ENCODE data around the gene ZNF576.
"Not testable (repeated sequence)": the region's sequence is repeated elsewhere in the genome, so short reads cannot be mapped to it uniquely, and the experiment has no call there.

ZNF576 gene, protein sequence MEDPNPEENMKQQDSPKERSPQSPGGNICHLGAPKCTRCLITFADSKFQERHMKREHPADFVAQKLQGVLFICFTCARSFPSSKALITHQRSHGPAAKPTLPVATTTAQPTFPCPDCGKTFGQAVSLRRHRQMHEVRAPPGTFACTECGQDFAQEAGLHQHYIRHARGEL

DNA sequence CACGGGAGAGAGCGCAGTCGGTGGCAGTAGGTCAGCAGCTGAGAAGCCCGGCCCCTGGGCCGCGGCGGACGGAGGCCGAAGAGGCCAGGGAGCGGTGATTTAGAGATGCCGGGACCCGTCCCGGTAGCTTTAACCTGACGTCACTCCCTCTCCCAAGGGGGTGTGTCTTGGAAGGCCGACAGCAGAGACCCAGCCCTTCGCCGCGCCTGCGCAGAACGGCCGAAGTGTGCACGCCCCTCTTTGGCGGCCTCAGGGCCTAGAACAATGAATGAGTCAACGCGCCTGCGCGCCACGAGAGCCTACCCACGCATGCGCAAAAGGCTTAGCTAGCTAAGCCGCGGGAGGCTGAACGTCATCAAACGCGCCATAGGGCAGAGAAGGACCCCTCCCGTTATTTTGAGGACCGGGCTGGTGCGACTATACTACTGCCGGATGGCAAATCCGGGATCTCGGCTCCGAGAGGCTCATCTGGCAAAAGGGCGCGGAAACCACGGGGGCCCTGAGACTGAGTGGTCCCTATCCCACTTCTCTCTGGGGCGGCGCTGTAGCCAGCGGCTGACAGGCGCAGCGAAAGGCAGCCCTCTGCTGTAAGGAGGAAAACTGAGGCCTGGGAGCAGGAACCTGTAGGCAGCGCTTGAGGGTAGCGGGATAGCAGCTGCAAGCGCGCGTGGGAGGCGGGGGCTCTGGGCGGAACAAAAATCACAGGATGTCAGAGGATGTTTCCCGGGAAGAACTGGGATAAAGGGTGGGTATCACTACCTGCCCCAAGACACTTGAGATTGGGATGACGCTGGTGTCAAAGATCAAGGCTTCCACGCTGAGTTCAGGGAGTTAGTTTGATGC is at the start of gene ZNF576, which contains the start of gene IRGQ:
Gene ZNF576, plus strand, starts transcription at position 597 of the 843 bp plus-strand sequence. CDS start 514 bp downstream, outside the sequence.
Gene IRGQ, minus strand, starts transcription at position 136 of the 843 bp plus-strand sequence. CDS start 796 bp downstream, outside the sequence.
- DNase-seq, result peak; percentile 100

DNA sequence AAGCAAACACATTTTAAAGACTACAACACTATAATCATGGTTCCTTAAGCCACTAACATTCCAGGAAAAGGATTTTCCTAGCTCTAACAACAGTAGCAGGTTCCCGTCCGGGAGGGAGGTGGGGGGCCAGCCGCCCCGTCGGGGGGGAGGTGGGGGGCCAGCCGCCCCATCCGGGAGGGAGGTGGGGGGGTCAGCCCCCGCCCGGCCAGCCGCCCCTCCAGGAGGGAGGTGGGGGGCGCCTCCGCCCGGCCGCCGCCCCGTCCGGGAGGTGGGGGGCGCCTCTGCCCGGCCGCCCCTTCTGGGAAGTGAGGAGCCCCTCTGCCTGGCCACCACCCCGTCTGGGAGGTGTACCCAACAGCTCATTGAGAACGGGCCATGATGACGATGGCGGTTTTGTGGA is 48.5 kb upstream of the ZNF576 start:
- not testable (repeated sequence) for DNase-seq

DNA sequence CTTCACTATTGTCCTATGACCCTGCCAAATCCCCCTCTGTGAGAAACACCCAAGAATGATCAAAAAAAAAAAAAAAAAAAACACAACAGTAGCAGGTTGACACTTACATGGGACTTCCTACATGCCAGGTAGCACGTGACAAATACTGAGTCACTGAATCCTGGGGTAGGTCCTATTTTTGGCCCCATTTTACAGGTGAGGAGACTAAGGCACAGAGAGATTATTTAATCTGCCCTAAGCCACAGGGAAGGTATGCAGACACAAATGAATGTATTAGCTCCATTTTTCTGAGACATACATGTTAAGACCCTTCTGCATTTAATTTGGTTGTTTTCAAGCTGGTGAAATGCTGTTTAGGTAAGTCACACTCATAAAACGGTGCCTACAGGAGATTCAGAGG is 47.7 kb upstream of the ZNF576 start:
- DNase-seq, result no peak

DNA sequence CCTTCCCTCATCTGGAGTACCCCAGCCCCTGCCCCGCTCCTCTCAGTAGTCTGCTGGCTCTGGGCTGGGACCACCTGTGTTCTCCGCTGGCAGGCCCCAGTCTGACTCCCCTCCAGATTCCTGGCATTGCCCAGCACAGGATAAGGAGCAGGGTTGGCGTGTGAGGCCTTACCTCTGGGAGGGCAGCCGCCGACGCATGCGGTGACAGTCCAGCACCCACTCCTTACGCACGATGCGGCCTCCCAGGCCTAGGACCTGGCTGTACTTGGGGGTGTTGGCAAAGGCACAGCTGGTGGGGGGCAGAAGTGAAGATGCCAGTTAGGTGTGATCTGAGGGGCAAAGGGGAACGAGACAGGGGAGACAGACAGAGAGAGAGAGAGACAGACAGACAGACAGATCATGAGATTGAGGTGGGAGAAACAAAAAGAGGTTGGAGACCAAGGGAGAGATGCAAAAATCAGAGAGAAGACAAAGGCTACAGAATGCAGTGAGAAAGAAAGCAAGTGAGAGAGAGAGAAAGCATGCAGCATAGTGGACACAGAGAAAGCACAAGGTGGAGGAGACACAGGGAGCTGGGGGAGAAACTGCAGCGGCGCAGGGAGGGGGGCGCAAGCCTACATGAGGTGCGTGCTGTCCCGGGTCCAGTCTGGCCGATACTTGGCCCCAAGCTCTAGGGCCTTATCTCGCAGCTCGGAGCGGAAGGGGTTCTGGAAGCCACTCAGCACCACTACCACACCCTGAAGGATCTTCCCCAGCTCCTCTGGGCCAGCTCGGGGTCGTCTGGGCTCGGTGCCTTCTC is 44.8 kb upstream of the ZNF576 start:
- no peak for DNase-seq

DNA sequence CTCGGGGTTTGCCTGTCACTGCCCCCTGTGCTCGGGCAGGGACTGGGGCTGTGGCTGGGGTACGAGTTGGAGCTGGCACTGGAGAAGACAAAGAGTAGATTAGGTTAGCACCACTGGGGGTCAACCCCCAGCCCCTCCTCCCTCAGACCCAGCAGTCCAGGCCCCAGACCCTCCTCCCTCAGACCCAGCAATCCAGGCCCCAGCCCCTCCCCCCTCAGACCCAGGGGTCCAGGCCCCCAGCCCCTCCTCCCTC is 44.3 kb upstream of the ZNF576 start:
- no peak for DNase-seq

DNA sequence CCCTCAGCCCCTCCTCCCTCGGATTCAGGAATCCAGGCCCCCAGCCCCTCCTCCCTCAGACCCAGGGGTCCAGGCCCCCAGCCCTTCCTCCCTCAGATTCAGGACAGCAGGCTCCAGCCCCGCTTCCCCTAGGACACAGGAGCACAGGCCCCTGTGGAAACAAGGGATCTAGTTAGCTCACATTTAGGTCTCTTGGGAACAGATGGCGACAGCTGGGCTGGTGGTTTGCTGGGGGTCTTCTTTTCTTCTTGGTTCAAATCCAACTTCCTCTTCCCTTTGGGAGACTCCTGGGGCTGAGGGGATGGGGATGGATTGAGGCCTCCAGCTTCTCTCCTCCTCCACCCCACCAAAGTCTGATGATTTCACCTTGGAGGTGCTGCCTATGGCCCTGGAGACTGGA is 43.8 kb upstream of the ZNF576 start:
- DNase-seq, result no peak

DNA sequence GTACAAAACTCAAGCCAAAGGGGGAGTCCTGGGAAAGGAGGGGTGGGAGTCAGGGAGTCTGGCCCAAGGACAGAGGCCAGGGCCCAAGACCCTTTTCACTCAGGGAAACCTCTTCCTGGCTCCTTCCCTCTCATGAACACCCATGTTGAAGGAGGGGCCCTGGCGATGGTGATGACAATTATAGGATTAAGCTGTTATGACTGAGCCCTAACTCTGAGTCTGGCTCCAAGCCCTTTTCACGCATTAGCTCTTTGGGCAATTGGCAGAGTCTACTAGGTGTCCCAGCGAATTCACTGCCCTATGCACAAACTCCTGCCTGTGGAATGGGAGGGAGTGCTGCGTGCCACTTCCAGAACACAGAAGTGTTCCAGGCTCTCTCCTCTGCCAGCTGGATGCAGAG is 42.7 kb upstream of the ZNF576 start:
- no peak for DNase-seq

DNA sequence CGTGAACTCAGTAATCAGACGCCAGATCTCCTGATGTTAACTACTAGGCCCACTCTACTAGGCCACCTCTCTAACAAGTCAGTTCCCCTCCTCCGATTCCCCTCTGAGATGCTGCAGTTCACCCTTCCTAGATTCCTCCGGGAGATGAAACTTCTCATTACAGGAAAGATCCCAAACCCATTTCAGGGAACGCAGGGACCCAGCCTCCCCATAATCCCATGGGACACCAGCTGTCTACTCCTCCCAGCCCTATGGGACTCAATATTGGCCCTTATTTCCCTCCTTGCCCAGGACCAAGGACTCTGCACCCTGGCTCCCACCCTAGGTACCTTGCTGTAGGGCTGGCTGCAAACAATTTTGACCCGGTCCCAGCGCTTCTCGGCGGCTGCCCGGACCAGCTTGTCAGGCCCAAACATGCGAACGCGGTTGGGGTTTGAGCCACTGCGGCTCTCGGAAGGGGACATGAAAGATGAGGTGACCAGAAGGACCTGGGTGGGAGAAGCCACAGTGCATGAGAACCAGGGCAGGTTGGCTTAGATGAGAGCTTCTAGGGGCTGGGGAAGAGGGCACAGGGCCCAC is 42.0 kb upstream of the ZNF576 start:
- DNase-seq, result no peak

DNA sequence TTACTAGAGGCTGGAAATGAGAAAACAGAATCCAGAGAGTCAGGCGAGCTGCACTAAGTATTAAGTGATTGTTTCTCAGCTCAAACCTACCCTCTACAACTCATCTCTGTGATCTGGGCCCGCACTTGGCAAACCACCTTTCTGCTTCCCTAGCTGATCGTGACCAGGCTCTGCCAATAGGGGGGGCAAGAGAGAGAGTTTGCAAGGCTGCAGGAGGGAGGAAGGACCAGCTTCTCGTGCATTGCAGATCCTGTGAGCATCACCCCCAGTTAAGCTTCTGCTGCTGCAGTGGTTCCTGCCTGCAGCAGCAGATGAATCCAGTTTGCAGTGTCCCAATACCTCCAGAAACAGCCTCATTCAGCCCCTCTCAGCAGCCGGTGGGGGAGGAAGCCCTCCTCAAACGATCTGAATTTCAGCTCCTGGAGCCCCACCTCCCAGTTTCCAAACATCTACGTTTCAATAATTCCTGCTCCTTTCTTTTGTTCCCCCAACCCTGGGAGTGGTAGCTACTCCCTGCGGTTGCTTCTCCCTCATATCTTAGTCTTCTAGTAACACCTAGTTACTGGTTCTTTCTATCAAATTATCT is 41.1 kb upstream of the ZNF576 start:
- DNase-seq, result peak; percentile 90

DNA sequence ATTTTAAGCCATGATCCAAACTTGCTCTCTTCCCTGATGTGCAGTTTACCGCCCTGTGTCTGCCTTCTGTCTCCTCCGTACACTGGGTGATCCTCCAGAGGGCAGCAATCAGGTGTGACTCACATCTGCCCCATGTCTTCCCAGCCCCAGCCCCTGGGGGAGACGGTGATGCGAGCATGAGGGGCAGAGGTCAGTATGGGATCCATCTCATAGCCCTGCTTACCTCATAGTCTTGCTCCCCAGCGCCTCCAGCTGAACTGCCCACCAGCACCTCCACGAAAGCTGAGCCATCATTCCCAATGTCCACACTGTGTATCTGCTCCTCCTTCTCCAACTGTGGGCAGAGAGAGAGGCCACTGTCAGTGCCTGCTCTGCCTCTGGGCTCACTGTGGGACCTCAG is 35.7 kb upstream of the ZNF576 start:
- DNase-seq, result no peak

DNA sequence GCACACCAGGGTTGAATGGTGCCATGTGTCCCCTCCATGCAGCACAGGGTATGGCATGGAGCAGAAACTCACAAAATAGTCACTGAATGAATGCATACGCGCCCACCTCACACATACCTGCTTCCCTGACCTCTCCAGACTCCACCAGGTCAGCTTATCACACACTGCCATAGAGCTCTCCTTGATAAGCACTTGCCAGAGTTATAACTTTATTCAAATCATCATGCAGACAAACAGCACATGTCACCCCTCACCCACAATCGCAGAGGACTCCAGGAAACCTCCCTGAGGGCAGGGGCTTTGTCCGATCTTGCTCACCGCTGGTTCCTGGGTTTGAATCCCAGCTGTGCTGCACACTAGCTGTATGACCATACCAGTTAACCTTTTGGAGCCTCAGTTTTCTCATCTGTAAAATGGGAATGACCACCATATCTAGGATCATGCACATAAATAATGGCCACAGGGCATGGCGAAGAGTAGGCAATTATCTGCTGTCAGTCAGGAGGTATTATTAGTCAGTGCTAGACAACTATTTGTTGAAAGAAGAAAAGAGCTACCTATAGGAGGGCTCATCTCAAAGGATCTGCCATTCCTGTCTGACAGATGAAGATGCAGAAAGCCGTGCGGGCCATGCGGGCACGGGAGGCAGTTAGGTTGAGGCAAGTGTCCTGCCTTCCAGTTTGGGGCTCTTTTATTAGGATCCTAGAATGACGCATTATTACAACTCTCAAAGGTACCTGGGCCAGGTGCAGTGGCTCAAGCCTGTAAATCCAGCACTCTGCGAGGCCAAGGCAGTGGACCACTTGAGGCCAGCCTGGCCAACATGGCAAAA is 35.0 kb upstream of the ZNF576 start:
- DNase-seq, result no peak

DNA sequence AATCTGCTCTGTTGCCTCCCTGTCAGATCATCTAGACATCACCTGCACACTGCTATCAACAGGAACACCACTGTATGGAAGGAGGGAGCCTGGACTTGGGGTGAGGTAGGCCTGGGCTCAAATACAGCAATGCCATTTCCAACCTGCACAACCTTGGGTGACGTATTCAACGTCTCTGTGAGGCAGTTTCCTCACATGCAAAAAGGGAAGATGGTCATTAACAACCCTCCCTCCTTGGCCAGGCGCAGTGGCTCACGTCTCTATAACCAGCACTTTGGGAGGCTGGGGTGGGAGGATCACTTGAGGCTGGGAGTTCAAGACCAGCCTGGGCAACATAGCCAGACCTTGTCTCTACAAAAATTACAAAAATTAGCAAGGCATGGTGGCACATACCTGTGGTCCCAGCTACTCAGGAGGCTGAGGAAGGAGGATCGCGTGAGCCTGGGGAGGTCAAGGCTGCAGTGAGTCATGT is 34.1 kb upstream of the ZNF576 start:
- no peak for DNase-seq

DNA sequence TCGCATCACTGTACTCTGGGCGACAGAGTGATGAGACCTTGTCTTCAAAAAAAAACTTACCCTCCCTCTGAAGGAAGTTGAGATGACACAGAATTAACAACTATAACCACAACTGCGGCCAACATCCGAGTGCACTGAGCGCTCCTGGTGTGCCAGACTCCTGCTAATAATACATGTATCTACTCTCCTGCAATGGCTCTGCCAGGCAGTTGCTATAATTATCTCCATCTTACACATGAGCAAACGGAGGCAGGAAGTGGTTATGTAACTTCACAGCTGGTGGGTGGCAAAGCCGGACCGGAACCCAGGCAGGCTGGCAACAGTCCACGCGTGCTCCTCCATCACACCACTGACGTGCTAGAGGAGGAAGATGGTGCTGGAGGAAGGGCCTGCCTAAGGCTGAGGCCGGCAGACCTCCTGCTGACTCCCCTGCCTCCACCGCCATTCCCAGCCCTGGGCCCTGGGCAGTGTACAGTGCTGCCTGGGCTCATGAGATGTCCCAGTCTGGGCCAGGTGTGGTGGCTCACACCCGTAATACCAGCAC is 33.6 kb upstream of the ZNF576 start:
- peak; percentile 92 for DNase-seq

DNA sequence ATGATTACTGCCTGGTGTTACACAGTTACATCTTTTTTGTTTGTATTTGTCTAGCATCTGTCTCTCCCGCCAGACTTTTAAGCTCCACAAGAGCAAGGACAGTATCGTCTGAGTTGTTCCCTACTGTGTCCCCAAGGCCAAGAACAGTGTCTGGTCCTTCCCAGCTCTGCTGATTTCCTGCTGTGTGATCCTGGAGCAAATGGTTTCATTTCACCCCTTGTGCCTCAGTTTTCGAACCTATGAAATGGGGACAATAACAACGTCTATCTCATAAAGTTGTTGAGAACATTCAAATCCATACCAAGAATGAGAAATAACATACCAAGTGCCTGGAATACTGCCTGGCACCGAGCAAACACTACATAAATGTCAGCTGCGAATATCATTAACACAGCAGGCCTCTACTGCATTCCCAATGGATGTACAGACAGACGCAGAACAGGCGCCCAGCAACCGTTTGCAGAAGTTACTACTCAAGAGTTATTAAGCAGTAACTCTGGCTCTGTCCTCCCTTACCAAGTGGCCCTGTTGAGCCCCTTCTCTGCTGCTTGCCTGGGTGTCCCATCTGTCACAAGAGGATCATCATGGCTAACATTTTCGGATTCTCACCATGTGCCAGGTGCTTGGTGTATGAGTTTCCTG is 32.5 kb upstream of the ZNF576 start:
- DNase-seq, result no peak

DNA sequence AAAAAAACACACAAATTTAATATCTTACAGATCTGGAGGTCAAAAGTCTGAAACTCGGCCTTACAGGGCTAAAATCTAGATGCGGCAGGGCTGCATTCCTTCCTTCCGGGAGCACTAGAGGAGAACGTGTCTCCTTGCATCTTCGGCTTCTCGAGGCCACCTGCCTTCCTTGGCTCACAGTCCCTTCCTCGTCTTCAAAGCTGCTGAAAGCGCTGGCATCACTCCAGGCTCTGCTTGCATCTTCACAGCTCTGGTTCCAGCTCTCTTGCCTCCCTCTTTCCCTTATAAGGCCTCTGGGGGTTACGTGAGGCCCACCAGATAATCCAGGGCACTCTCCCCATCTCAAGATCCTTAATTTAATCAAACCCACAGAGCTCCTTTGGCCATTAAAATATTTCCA is 31.6 kb upstream of the ZNF576 start:
- DNase-seq, result no peak

DNA sequence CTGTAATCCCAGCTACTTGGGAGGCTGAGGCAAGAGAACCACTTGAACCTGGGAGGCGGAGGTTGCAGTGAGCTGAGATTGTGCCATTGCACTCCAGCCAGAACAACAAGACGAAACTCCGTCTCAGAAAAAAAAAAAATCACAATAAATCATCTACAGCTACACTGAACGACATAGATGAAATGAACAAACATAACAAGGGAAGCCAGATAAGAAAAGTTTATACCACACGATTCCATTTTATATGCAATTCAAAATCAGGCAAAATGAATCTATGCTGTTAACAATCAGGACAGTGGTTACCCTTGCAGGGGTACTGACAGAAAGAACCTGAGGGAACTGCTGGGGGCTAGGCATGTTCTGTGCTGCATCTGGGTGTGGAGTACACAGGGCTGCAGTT is 26.7 kb upstream of the ZNF576 start:
- DNase-seq, result no peak

DNA sequence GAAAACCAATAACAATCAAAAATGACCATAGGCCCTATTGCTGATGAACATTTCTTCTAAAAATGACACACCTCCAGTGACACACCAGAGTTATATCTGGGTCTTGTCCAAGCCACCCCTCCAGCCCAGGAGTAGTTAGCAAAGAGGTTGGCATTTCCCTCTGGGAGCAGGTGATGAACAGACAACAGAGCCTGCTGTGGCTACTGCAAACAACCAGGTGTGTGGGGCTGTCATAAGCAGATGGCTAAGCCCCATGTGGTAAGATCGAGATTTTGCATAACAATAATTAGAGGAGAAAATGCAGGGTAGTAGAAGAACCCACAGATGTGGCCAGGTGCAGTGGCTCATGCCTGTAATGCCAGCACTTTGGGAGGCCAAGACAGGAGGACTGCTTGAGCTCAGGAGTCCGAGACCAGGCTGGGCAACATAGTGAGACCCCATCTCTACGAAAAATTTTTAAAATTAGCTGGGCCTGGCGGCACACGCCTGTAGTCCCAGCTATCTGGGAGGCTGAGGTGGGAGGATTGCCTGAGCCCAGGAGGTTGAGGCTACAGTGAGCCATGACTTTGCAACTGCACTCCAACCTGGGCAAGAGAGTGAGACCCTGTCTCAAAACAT is 26.1 kb upstream of the ZNF576 start:
- no peak for DNase-seq

DNA sequence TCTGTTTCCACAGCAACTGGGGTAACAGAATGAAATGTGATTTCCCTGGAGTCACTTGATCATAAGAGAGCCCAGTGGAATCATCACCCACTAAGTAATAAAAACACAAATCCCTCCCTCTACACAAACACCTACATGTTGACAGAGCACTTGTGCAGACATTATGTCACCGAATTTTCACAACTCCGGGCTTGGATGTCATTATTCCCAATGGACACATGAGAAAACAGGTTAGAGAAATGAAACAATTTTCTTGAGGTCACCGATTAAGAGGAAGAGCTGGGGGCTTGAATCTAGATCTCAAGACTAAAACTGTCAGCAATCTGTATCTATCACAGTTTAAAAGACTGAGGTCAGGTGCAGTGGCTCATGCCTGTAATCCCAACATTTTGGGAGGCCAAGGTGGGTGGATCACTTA is 24.2 kb upstream of the ZNF576 start:
- DNase-seq, result no peak

DNA sequence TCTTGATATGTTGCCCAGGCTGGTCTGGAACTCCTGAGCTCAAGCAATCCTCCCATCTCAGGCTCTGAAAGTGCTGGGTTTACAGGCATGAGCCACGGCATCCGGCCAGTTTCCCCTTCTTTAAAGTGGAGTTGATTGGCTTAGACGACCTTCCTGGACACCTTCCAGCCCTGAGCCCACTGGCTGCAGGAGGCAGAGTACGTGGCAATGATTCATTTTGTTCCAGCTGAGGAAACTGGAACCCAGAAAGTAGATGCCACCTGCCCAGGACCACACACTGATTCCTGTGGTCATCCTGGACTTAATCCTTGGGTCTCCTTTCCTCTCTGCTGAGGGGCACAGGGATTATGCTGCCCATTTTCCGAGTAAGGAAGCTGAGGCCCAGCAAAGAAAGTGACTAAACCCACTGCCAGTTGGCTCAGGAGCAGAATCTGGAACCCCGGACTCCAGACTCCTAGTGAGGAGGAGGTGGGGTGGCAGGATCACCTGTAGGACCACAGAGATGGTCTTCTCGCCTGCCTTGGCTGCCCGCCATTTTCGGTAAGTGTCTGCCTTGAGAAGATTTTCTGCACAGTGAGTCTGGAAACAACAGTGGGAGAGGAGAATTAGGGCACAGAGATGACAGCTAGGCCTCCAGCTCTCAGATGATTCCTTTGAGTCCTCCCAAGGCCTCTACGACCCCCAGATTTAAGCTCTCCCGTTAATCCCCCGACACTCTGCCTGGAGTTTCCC is 21.8 kb upstream of the ZNF576 start:
- no peak for DNase-seq
